ENCODE measurements around the gene PDK3.
A peak's percentile ranks its signal among the peaks of the same experiment; 100 is the strongest.

The PDK3 gene

GRCh38 chrX:24426340-24426913 lies 38.7 kb upstream of the PDK3 start:
- Mint-ChIP-seq H3K36me3 (ENCODE audit: low read depth) (no peaks in the 10 kb centered on the region), H3K27me3 (ENCODE audit: low read depth) (no peaks in the 10 kb centered on the region), H3K27ac (peak overlapping the region; percentile 81 to 97 (median 89)), H3K4me1 (peaks cover 37% of the 10 kb centered on the region), H3K9me3 (peaks cover 7% of the 10 kb centered on the region), H3K4me3 (no peak overlapping the region)
- TF ChIP-seq, protein P1, sequence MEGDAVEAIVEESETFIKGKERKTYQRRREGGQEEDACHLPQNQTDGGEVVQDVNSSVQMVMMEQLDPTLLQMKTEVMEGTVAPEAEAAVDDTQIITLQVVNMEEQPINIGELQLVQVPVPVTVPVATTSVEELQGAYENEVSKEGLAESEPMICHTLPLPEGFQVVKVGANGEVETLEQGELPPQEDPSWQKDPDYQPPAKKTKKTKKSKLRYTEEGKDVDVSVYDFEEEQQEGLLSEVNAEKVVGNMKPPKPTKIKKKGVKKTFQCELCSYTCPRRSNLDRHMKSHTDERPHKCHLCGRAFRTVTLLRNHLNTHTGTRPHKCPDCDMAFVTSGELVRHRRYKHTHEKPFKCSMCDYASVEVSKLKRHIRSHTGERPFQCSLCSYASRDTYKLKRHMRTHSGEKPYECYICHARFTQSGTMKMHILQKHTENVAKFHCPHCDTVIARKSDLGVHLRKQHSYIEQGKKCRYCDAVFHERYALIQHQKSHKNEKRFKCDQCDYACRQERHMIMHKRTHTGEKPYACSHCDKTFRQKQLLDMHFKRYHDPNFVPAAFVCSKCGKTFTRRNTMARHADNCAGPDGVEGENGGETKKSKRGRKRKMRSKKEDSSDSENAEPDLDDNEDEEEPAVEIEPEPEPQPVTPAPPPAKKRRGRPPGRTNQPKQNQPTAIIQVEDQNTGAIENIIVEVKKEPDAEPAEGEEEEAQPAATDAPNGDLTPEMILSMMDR (IDR thresholded peaks at IDR 0.05; ENCODE audit: unreplicated experiment in 3 of 3) = no peak

GRCh38 chrX:24426921-24427746 lies 38.0 kb upstream of the PDK3 start:
- Mint-ChIP-seq H3K9me3 (peaks cover 5% of the 10 kb centered on the region), H3K4me1 (peaks cover 37% of the 10 kb centered on the region), H3K36me3 (ENCODE audit: low read depth) (no peaks in the 10 kb centered on the region), H3K4me3 (no peak overlapping the region), H3K27me3 (ENCODE audit: low read depth) (no peaks in the 10 kb centered on the region), H3K27ac (peak overlapping the region; percentile 89 to 97 (median 96))
- TF ChIP-seq, protein P1 (IDR thresholded peaks at IDR 0.05; ENCODE audit: unreplicated experiment in 3 of 3) = no peak

DNA sequence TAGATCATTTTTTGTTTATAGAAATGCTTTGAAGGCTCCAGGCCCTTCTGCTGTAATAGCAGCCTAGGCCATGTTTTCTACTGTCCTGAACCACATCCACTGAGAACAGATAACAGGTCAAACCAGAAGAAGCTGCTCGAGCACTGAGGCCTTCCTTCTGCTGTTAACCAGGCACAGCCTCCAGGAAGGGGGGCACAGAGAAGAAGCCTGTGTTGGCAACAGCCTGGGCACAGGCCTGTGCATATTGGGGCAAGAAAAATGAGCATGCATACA lies 37.4 kb upstream of the PDK3 start:
- Mint-ChIP-seq H3K27me3 (ENCODE audit: low read depth) (no peaks in the 10 kb centered on the region), H3K4me3 (no peak overlapping the region), H3K9me3 (peaks cover 3% of the 10 kb centered on the region), H3K27ac (peak overlapping the region; percentile 89 to 97 (median 96)), H3K36me3 (ENCODE audit: low read depth) (no peaks in the 10 kb centered on the region), H3K4me1 (peaks cover 37% of the 10 kb centered on the region)
- TF ChIP-seq, protein P1 (IDR thresholded peaks at IDR 0.05; ENCODE audit: unreplicated experiment in 3 of 3) = no peak

- Mint-ChIP-seq H3K9me3 (peaks cover 3% of the 10 kb centered on the region), H3K27ac (peak overlapping the region; percentile 22 to 58 (median 54)), H3K4me1 (peaks cover 42% of the 10 kb centered on the region), H3K36me3 (ENCODE audit: low read depth) (no peaks in the 10 kb centered on the region), H3K27me3 (ENCODE audit: low read depth) (no peaks in the 10 kb centered on the region), H3K4me3 (no peak overlapping the region)
- TF ChIP-seq, protein P1 (IDR thresholded peaks at IDR 0.05; ENCODE audit: unreplicated experiment in 3 of 3) = no peak
Measured at GRCh38 chrX:24428516-24428915, 36.6 kb upstream of the PDK3 start.

DNA sequence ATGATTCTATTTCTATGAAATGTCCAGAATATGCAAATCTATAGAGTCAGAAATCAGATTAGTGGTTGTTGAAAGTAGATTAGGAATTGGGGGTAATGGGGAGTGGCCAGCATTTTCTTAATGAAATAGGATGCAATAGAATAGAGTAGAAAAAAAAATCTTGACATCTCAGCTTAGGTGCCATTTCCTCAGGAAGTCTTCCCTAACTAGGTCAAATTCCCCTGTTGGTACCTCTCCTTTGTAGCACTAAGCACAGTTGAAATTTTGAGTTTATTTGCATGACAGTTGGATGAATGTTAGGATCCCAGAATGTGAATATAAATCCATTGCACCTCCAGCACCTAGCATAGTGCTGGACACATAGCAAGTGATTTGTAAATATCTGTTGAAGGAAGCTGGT lies 30.0 kb upstream of the PDK3 start:
- H3K27me3 Mint-ChIP-seq (ENCODE audit: low read depth) = no peaks in the 10 kb centered on the region

More for the DNA sequence above, 30.0 kb upstream of the PDK3 start:
- TF ChIP-seq, protein P1 (IDR thresholded peaks at IDR 0.05; ENCODE audit: unreplicated experiment in 3 of 3) = no peak
- H3K27ac Mint-ChIP-seq = peak overlapping the region in 2 of 3 experiments; percentile 6 to 61
- H3K4me3 Mint-ChIP-seq = no peak overlapping the region
- H3K9me3 Mint-ChIP-seq = peaks cover 3% of the 10 kb centered on the region
- peaks cover 5% of the 10 kb centered on the region for H3K4me1 Mint-ChIP-seq
- no peaks in the 10 kb centered on the region for H3K36me3 Mint-ChIP-seq (ENCODE audit: low read depth)

All from nephron (organoid).